Lung (tissue), 12 donors: ENCODE measurements around the gene TUBD1. TPM values are rescaled to one million over a fixed set of nuclear protein-coding genes. Genes with fewer than 3 reads are reported as not detected.

Experiments
- ATAC-seq: fragments of 200-7000 bp; cut with Tn5 transposase; one replicate; pipeline ENCODE4 v1.9.1; 2020; ENCODE audit warnings: moderate number of reproducible peaks; ENCODE audit not compliant: insufficient read depth, low FRiP score
- DNase-seq, 3 donors: peaks; one replicate each; pipeline ENCODE4 v3.0.0-alpha.2; 2013 to 2017
- H3K27ac ChIP-seq, 2 donors: one replicate each; pipeline ENCODE4 v1.5.1; 2013; ENCODE audit warnings: mild to moderate bottlenecking in 2 of 2, moderate library complexity in 2 of 2, control low read depth in 1 of 2, inconsistent platforms in 1 of 2, low read depth in 1 of 2, low read length in 1 of 2
- H3K27me3 ChIP-seq, 3 donors: one replicate each; pipeline ENCODE4 v1.5.1; 2013; ENCODE audit warnings: low read length in 2 of 3; ENCODE audit not compliant: control insufficient read depth in 3 of 3, insufficient read depth in 3 of 3
- H3K36me3 ChIP-seq, 4 donors: one replicate each; pipeline ENCODE4 v1.5.1; 2013; ENCODE audit warnings: low read length in 4 of 4, mild to moderate bottlenecking in 1 of 4, moderate library complexity in 1 of 4; ENCODE audit not compliant: control insufficient read depth in 4 of 4, insufficient read depth in 4 of 4
- H3K4me1 ChIP-seq, 5 donors: one replicate each; pipeline ENCODE4 v1.5.1; 2013; ENCODE audit warnings: low read length in 5 of 5, mild to moderate bottlenecking in 2 of 5, moderate library complexity in 1 of 5; ENCODE audit not compliant: control insufficient read depth in 5 of 5, insufficient read depth in 5 of 5
- H3K4me3 ChIP-seq: one replicate; pipeline ENCODE4 v1.5.1; 2013; ENCODE audit warnings: mild to moderate bottlenecking, control low read depth, moderate library complexity
- H3K9ac ChIP-seq, 2 donors: one replicate each; pipeline ENCODE4 v1.5.1; 2013; ENCODE audit warnings: low read length in 2 of 2, control low read depth in 1 of 2; ENCODE audit not compliant: insufficient read depth in 1 of 2
- H3K9me3 ChIP-seq, 4 donors: one replicate each; pipeline ENCODE4 v1.5.1; 2013; ENCODE audit warnings: low read length in 3 of 4, mild to moderate bottlenecking in 1 of 4, moderate library complexity in 1 of 4; ENCODE audit not compliant: control insufficient read depth in 4 of 4, insufficient read depth in 3 of 4
- WGBS, 2 donors: extraction: QIAGEN DNeasy Blood & Tissue Kit; methylation state at CpG; one replicate each; pipeline ENCODE4 v1.1.7; 2013; 5-methylcytosine and 5-hydroxymethylcytosine counted together
- polyA plus RNA-seq, 2 donors: library from polyadenylated mRNA; stranded (reverse); fragments of 200-250 nt; gene quantifications; one replicate each; pipeline ENCODE4 v1.2.1, GENCODE V29; 2013
- total RNA-seq, 2 donors: library from RNA; depleted of rRNA in 1 of 2; stranded (reverse); fragments of >200 nt in 1 of 2; gene quantifications; one replicate each; pipeline ENCODE4 v1.2.1, GENCODE V29; 2014 to 2021
- TF ChIP-seq, protein P1 (sequence below): IDR thresholded peaks from 2 replicates; pipeline ENCODE4 v1.5.1; 2012; ENCODE audit warnings: mild to moderate bottlenecking; ENCODE audit errors: control extremely low read depth, extremely low read depth
- donor health status: control.
- donor health status: control.
- donor health status: Bipolar disorder and iron deficiency.
- donor health status: healthy.
- donor health status: DM: yes; HTN: yes; CAD: no.

Gene TUBD1
- total and polyA plus RNA-seq, 4 donors: 4.8 to 15.3 (median 5.4) TPM

DNA sequence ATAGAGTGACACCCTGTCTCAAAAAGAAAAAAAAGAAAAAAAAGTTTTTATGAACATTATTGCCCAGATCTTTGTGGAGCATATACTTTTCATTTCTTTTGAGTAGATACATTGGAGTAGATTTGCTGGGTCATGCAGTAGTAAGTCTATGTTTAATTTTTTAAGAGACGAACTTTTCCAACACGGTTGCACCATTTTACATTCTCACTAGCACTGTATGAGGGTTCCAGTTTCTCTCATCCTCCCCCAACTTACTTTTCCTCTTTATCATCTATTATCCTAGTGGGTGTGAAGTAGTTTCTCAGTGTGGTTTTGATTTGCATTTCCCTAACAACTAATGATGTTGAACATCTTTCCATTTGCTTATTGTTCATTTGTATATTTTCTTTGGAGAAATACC is 10.7 kb upstream of the TUBD1 start:
- peaks cover 0 to 3% (median 0%) of the 10 kb centered on the region in 4 donors for H3K36me3 ChIP-seq
- TF ChIP-seq, protein P1, sequence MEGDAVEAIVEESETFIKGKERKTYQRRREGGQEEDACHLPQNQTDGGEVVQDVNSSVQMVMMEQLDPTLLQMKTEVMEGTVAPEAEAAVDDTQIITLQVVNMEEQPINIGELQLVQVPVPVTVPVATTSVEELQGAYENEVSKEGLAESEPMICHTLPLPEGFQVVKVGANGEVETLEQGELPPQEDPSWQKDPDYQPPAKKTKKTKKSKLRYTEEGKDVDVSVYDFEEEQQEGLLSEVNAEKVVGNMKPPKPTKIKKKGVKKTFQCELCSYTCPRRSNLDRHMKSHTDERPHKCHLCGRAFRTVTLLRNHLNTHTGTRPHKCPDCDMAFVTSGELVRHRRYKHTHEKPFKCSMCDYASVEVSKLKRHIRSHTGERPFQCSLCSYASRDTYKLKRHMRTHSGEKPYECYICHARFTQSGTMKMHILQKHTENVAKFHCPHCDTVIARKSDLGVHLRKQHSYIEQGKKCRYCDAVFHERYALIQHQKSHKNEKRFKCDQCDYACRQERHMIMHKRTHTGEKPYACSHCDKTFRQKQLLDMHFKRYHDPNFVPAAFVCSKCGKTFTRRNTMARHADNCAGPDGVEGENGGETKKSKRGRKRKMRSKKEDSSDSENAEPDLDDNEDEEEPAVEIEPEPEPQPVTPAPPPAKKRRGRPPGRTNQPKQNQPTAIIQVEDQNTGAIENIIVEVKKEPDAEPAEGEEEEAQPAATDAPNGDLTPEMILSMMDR: no peak
- DNase-seq (no peak), ATAC-seq (no peak)
- no peaks in the 10 kb centered on the region for H3K9me3 ChIP-seq
- WGBS, 2 donors: 91 to 94% methylated on average over 2 of the region's 2 CpGs
- H3K4me1 ChIP-seq: no peaks in the 10 kb centered on the region
- no peak overlapping the region for H3K9ac ChIP-seq
- no peak overlapping the region for H3K27ac ChIP-seq
- no peaks in the 10 kb centered on the region for H3K27me3 ChIP-seq
- no peak overlapping the region for H3K4me3 ChIP-seq

DNA sequence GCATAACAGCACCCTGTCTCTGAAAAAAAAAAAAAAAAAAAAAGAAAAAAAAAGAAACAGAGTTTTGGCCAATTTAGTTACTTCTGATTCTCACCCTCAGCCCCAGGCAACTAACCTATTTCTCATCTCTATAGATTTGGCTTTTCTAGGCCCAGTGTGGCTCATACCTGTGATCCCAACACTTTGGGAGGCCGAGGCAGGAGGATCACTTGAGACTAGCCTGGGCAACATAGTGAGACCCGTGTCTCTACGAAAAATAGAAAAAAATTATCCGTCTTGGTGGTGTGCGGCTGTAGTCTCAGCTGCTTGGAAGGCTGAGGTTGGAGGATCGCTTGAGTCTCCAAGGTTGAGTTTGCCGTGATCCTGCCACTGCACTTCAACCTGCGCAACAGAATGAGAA is 8.9 kb upstream of the TUBD1 start:
- TF ChIP-seq, protein P1: no peak
- no peaks in the 10 kb centered on the region for H3K27me3 ChIP-seq
- DNase-seq: no peak
- H3K4me3 ChIP-seq: no peak overlapping the region
- H3K27ac ChIP-seq: no peak overlapping the region
- no peak overlapping the region for H3K9ac ChIP-seq
- H3K9me3 ChIP-seq: no peaks in the 10 kb centered on the region
- peaks cover 0 to 4% (median 1%) of the 10 kb centered on the region in 4 donors for H3K36me3 ChIP-seq
- ATAC-seq: no peak
- WGBS, 2 donors: 98% methylated on average over 8 of the region's 8 CpGs
- no peaks in the 10 kb centered on the region for H3K4me1 ChIP-seq

DNA sequence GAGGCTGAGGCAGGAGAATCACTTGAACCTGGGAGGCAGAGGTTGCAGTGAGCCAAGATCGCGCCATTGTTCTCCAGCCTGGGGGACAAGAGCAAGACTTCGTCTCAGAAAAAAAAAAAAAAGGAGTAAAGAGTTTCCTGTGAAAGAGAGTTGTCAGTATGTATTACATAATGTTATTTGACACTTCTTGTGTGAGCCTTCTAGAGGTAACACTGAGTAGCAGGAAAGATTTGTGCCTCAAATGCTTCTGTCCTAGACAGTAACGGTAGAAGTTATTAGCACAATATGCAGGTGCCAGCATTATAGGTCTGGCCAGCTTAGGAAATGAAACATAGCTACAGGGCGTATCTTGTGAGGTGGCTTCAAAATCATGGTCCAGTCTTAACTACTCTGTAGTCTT is 6.4 kb upstream of the TUBD1 start:
- H3K9me3 ChIP-seq: no peaks in the 10 kb centered on the region
- TF ChIP-seq, protein P1: no peak
- no peaks in the 10 kb centered on the region for H3K27me3 ChIP-seq
- H3K27ac ChIP-seq: no peak overlapping the region
- H3K4me3 ChIP-seq: no peak overlapping the region
- ATAC-seq: no peak
- H3K36me3 ChIP-seq: peaks cover 0 to 10% (median 3%) of the 10 kb centered on the region in 4 donors
- WGBS, 2 donors: 75 to 80% methylated on average over 5 of the region's 5 CpGs
- peaks cover 0 to 6% (median 0%) of the 10 kb centered on the region in 5 donors for H3K4me1 ChIP-seq
- DNase-seq: peak in 1 of 3 donors; percentile 42
- H3K9ac ChIP-seq: no peak overlapping the region

DNA sequence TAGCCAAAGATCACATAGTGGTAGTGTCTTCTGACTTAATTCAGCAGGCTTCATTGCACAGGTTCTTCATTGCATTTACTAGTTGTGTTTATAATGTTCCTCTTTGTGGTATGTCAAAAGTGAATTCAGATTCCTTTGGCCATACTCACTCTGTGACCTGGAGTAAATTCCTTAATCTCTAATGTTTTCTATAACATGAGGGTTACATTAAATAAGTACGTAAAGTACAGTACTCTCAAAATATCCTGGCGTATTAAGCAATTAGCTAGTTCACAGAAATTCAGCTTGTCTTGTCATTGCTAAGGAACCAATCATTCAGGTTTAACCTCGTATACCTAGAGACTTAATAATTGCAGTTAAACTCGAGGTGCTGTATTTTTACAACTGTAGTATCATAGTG is 4.3 kb upstream of the TUBD1 start:
- TF ChIP-seq, protein P1: no peak
- Histone ChIP-seq H3K9ac (no peak overlapping the region), H3K9me3 (no peaks in the 10 kb centered on the region), H3K36me3 (peaks cover 0 to 10% (median 1%) of the 10 kb centered on the region in 4 donors), H3K27me3 (no peaks in the 10 kb centered on the region), H3K4me1 (peaks cover 0 to 11% (median 0%) of the 10 kb centered on the region in 5 donors), H3K4me3 (no peak overlapping the region), H3K27ac (no peak overlapping the region)
- ATAC-seq: no peak
- WGBS, 2 donors: 78 to 85% methylated on average over 4 of the region's 4 CpGs
- no peak for DNase-seq
